GM23338 (cell line): Measurements from ENCODE around the gene SLC25A20. TPM values are rescaled to one million over a fixed set of nuclear protein-coding genes. Genes with fewer than 3 reads are reported as not detected.

Experiments
- ATAC-seq: fragments of 200-7000 bp; cut with Tn5 transposase; 3 replicates; pipeline ENCODE4 v1.9.1; 2020
- DNase-seq: peaks from one replicate; pipeline ENCODE4 v3.0.0-alpha.2; 2015; ENCODE audit warnings: low spot score
- H2AFZ ChIP-seq: fragments of 200-600 bp; sonication (generic); 2 replicates; pipeline ENCODE4 v1.8.0; 2016; ENCODE audit warnings: antibody characterized with exemption, mild to moderate bottlenecking, moderate library complexity
- H3F3A ChIP-seq: fragments of 200-600 bp; sonication (generic); replicated peaks from 2 replicates; pipeline ENCODE4 v1.8.0; 2017; ENCODE audit warnings: antibody characterized with exemption, mixed run types, low read depth
- H3K27ac ChIP-seq: fragments of 200-600 bp; sonication (generic); 2 replicates; pipeline ENCODE4 v1.6.1; 2016; ENCODE audit warnings: low read depth
- H3K27me3 ChIP-seq: fragments of 200-600 bp; sonication (generic); 2 replicates; pipeline ENCODE4 v1.8.0; 2016; ENCODE audit warnings: mild to moderate bottlenecking, mixed run types, moderate library complexity; ENCODE audit not compliant: insufficient read depth
- H3K36me3 ChIP-seq: fragments of 200-600 bp; sonication (generic); 2 replicates; pipeline ENCODE4 v1.8.0; 2016; ENCODE audit warnings: mild to moderate bottlenecking; ENCODE audit not compliant: insufficient read depth
- H3K4me1 ChIP-seq: fragments of 200-600 bp; sonication (generic); 2 replicates; pipeline ENCODE4 v1.8.0; 2016; ENCODE audit warnings: mild to moderate bottlenecking, moderate library complexity; ENCODE audit not compliant: insufficient read depth
- H3K4me2 ChIP-seq: fragments of 200-600 bp; sonication (generic); 2 replicates; pipeline ENCODE4 v1.7.1; 2017; ENCODE audit warnings: mixed run types
- H3K4me3 ChIP-seq: fragments of 200-600 bp; sonication (generic); 2 replicates; pipeline ENCODE4 v1.6.1; 2016; ENCODE audit warnings: mixed run types
- H3K79me2 ChIP-seq: fragments of 200-600 bp; sonication (generic); replicated peaks from 2 replicates; pipeline ENCODE4 v1.8.0; 2017; ENCODE audit warnings: mild to moderate bottlenecking; ENCODE audit not compliant: insufficient read depth
- H3K9me2 ChIP-seq: fragments of 200-600 bp; sonication (generic); 2 replicates; pipeline ENCODE4 v1.8.0; 2017; ENCODE audit not compliant: insufficient read depth
- H4K20me1 ChIP-seq: fragments of 200-600 bp; sonication (generic); replicated peaks from 2 replicates; pipeline ENCODE4 v1.8.0; 2017; ENCODE audit warnings: mild to moderate bottlenecking; ENCODE audit not compliant: insufficient read depth
- H3K27ac Mint-ChIP-seq: 2 replicates; pipeline ENCODE4 v1.8.0; 2020; ENCODE audit warnings: inconsistent platforms, mild to moderate bottlenecking, moderate library complexity, mixed read lengths
- H3K27me3 Mint-ChIP-seq: 3 replicates; pipeline ENCODE4 v1.8.0; 2022; ENCODE audit warnings: low read depth, mild to moderate bottlenecking, moderate library complexity, mixed read lengths, inconsistent platforms; ENCODE audit not compliant: insufficient read depth, poor library complexity
- H3K36me3 Mint-ChIP-seq: 3 replicates; pipeline ENCODE4 v1.8.0; 2021; ENCODE audit warnings: low read depth, mild to moderate bottlenecking, inconsistent platforms, moderate library complexity, mixed read lengths
- H3K4me1 Mint-ChIP-seq: 3 replicates; pipeline ENCODE4 v1.8.0; 2020; ENCODE audit warnings: mild to moderate bottlenecking, inconsistent platforms, mixed read lengths
- H3K4me3 Mint-ChIP-seq: 3 replicates; pipeline ENCODE4 v1.8.0; 2021; ENCODE audit warnings: moderate library complexity, mild to moderate bottlenecking, inconsistent platforms, mixed read lengths
- H3K9me3 Mint-ChIP-seq: 3 replicates; pipeline ENCODE4 v1.8.0; 2020; ENCODE audit warnings: moderate library complexity, mild to moderate bottlenecking, inconsistent platforms, mixed read lengths
- CTCF ChIP-seq, 2 experiments: fragments of 200-600 bp in 1 of 2; sonication (generic) in 1 of 2; conservative IDR thresholded peaks; 2 replicates each; pipeline versions ENCODE4 v1.5.1 to v1.6.1; 2016 to 2017; ENCODE audit warnings: antibody characterized with exemption in 2 of 2, low read depth in 2 of 2, mild to moderate bottlenecking in 2 of 2, moderate library complexity in 1 of 2
- ETS1 ChIP-seq: IDR thresholded peaks from 2 replicates; pipeline ENCODE4 v1.6.1; 2016; ENCODE audit warnings: antibody characterized with exemption
- EZH2 ChIP-seq: fragments of 200-600 bp; sonication (generic); IDR thresholded peaks from one replicate; pipeline ENCODE4 v1.8.0; 2017; ENCODE audit warnings: antibody characterized with exemption, mild to moderate bottlenecking, low read depth; ENCODE audit not compliant: unreplicated experiment
- EZH2phosphoT487 ChIP-seq: fragments of 200-600 bp; sonication (generic); IDR thresholded peaks from one replicate; pipeline ENCODE4 v1.8.1; 2018; ENCODE audit warnings: antibody characterized with exemption; ENCODE audit not compliant: unreplicated experiment
- NANOG ChIP-seq: IDR thresholded peaks from 2 replicates; pipeline ENCODE4 v1.6.1; 2016; ENCODE audit warnings: antibody characterized with exemption, borderline replicate concordance
- REST ChIP-seq: IDR thresholded peaks from one replicate; pipeline ENCODE4 v1.6.1; 2018; ENCODE audit warnings: antibody characterized with exemption; ENCODE audit not compliant: unreplicated experiment
- STAT1 ChIP-seq: IDR thresholded peaks from one replicate; pipeline ENCODE4 v1.6.1; 2016; ENCODE audit warnings: antibody characterized with exemption; ENCODE audit not compliant: unreplicated experiment
- ZNF114 ChIP-seq: fragments of 250-450 bp; sonication (Bioruptor Pico); IDR thresholded peaks from 2 replicates; pipeline ENCODE4 v1.5.0; 2020; ENCODE audit warnings: mild to moderate bottlenecking, moderate library complexity
- ZNF331 ChIP-seq: fragments of 250-450 bp; sonication (Bioruptor Pico); IDR thresholded peaks from 2 replicates; pipeline ENCODE4 v1.5.0; 2020; ENCODE audit warnings: low read depth, mild to moderate bottlenecking, moderate library complexity
- polyA plus RNA-seq: library from polyadenylated mRNA; unstranded; fragments of >200 nt; fragmentation: Nextera tagmentation; extraction: Ambion mirVana; gene quantifications from 2 replicates; pipeline ENCODE4 v1.2.1, GENCODE V29; 2016
- total RNA-seq: library from RNA; depleted of rRNA; stranded (reverse); fragments of >200 nt; shearing (Covaris generic); gene quantifications from 2 replicates; pipeline ENCODE4 v1.2.3, GENCODE V29; 2014

SLC25A20 gene
- total and polyA plus RNA-seq, 2 experiments from 2014 or later: 3.0 to 4.3 TPM

- TF ChIP-seq REST (no peak), CTCF (conservative IDR thresholded peaks at IDR 0.05; ENCODE audit: low read depth in 2 of 2) (no peak), ZNF331 (CRISPR knock-in tag) (no peak)
Observed at GRCh38 chr3:48899273-48899672, 591 bp upstream of the SLC25A20 start (continued).

GRCh38 chr3:48897460-48898376 is 964 bp downstream of the SLC25A20 start:
- Mint-ChIP-seq H3K36me3 (no peaks in the 10 kb centered on the region), H3K9me3 (no peaks in the 10 kb centered on the region), H3K4me1 (peaks cover 18% of the 10 kb centered on the region), H3K27me3 (peaks cover 19% of the 10 kb centered on the region), H3K4me3 (peak overlapping the region; percentile 94), H3K27ac (no peak overlapping the region)
- H3K27ac ChIP-seq: no peak overlapping the region
- no peaks in the 10 kb centered on the region for H3F3A ChIP-seq
- 0 out of 2 replicates have a peak, but pooled peaks cover 7% of the 10 kb centered on the region for H3K27me3 ChIP-seq
- H4K20me1 ChIP-seq: no peaks in the 10 kb centered on the region
- DNase-seq (no peak), ATAC-seq (no peak; the same call in 1 of the 3 replicates)
- H3K36me3 ChIP-seq: no peaks in the 10 kb centered on the region
- H2AFZ ChIP-seq: peak overlapping the region; percentile 99
- peak overlapping the region; percentile 96 for H3K4me2 ChIP-seq
- no peaks in the 10 kb centered on the region; the same call in 1 of the 2 replicates for H3K4me1 ChIP-seq
- H3K9me2 ChIP-seq: no peaks in the 10 kb centered on the region
- H3K4me3 ChIP-seq: peak overlapping the region; percentile 86
- no peaks in the 10 kb centered on the region for H3K79me2 ChIP-seq
- TF ChIP-seq EZH2phosphoT487 (no peak), ETS1 (no peak), REST (no peak), NANOG (no peak), STAT1 (no peak), ZNF114 (CRISPR knock-in tag) (no peak), ZNF331 (CRISPR knock-in tag) (no peak), EZH2 (no peak)
